Cerebellar nuclear complex (tissue), 1 donor: ENCODE data around the gene C13orf46.

Experiments used
- DNase-seq, 2 experiments: peaks; one replicate each; lab custom pipeline; 2025; lab: John Stamatoyannopoulos, UW

The C13orf46 gene

GRCh38 chr13:113938246-113938645 is 35.6 kb downstream of the C13orf46 start:
- no peak for DNase-seq

DNA sequence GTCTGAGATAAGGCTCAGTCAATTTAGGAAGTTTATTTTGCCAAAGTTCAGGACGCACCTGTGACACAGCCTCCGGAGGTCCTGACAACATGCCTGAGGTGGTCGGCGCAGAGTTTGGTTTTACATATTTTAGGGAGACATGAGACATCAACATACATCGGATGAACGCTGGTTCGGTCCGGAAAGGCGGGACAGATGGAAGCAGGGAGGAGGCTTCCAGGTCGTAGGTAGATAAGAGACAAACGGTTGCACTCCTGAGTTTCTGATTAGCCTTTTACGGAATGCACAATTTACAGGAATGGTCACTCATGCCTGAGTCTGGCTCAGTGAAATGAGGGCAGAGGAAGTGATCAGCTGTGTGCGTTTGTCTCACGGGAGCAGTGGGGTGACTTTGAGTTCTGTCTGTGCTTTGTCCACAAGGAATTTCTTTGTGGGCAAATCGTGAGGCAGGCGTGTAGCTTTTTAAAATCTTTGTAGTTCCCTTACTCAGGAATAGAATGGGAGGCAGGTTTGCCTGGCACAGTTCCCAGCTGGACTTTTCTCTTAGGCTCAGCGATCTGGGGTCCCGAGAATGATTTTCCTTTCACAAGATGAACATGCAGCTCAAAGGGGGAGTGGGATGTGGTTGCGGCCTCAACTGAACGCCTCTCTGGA is 36.2 kb downstream of the C13orf46 start:
- DNase-seq: no peak

DNA sequence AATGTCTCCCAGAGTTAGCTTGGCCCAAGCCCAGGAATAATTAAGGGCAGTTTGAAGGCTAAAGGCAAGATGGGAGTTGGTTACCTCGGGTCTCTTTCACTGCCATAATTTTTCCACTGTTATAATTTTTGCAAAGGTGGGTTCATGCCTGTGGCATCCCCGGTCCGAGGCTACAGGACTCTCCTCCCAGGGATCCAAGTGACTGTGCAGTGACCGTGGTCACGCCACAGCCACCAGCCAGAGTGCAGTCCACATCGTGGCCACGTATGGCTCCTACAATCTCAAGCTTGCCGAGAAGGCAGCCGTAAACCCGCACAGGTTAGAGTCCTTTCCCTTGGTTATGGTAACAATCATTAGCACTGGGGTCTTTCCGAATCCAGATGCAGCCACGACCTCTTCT is 36.8 kb downstream of the C13orf46 start:
- no peak for DNase-seq

GRCh38 chr13:113936166-113936965 is 37.5 kb downstream of the C13orf46 start:
- DNase-seq: no peak

GRCh38 chr13:113935001-113935844 is 38.7 kb downstream of the C13orf46 start:
- DNase-seq: no peak

- DNase-seq: no peak
Measured at GRCh38 chr13:113934576-113934975, 39.3 kb downstream of the C13orf46 start.

DNA sequence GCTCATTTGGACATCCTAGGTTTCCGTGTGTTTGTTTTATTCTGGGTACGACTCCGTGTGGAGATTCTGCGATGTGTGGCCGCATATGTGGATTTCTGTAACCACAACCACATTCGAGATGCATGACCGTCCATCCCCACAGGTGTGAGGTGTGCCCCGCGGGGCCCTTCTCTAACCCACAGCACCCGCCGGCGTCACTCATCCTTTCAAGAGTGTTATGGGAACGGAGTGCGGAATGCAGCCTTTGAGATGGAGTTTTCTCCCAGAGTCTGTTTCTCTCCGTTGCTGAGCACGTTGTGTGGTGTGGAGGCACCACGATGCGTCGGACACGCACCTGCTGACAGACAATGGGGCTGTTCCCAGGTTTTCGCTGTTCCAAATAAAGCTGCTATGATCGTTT is 40.0 kb downstream of the C13orf46 start:
- DNase-seq: no peak

- DNase-seq: no peak
Measured at GRCh38 chr13:113931841-113932459, 41.9 kb downstream of the C13orf46 start.

DNA sequence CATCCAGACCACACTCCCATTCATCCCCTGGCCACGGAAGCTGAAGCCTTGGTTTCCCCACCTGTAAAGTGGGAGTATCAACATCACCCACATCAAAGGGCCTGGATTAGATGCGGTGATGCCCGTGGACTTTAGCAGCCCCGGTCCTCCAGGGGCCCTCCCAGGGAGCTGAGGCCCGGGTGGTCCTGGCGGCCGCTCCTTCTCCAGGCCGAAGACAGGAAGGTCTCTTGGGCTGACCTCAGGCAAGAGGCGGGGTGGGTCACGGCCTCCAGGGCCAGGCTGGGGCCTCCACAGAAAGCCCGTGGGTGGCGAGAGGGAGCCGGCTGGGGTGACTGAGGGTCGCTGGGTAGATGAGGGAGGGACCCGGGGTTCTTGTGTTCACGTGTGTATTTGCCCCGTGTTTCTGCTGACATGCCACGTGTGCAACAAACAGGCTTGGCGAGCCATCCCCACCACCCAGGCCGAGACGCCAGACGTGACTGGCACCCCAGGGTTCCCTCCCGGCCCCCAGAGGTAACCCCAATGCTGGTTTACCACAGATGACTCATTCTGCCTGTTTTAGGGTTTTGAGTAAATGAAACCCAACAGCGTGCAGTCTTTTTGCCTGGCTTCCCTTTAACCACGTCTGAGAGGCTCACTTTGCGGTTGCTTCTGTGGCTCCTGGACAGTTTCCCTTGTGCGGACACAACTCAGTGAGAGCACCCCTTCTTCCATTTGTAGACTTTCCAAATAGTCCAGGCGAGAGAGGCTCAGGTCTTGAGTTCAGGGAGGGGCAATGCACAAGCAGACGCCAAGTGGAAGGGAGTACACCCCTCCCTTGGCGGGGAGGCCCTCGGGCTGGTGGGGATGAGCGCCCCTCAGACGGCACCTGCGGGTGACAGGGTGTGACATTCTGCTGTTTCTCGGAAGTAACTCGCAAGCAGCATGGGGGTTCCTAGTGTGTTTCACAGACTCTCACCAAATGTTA is 42.9 kb downstream of the C13orf46 start:
- DNase-seq: no peak

GRCh38 chr13:113929628-113930615 is 44.0 kb downstream of the C13orf46 start:
- no peak for DNase-seq

DNA sequence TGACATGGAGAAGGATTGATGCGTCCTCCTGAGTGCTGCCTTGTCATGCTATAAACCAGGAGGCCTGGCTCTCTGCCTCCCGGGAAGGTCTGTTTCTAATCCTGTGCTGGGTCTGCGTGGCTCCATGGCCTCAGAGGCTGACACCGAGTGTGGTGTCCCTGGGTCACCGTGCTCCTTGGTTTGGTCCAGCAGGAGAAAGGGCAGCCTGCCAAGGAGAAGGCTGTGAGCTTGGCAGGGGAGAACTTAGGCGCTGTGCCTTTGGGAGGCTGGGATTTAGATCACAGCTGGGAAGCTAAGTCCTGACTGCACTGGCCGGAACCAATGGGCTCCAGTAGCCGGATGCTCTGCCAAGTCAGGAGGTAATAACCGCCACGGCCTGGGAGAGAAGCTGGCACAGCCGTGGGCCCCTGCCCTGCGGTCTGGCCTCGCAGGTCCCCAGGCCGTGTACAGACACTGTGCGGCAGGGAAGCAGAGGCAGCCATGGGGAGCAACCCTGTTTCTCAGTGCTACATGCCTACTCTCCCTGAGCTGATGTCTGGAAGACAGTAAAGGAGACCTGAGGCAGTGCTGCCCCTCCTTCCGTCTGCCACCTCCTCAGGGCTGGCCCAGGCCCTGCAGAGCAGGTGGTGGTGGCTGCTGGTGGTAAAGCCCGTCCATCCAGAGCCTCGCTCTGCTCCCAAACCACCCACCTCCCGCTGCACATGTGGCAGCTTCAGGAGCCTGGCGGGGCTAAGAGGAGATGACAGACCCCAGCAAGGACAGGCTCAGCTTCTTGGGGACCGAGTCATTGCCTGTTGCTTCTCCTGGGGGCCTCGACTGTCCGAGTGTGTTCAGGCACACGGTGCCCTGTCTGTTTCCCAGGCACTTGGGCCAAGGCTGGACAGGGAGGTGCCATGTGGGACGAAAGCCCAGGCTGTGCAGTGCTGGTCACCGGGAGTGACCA is 44.9 kb downstream of the C13orf46 start:
- DNase-seq: peak in 1 of 2 experiments; percentile 41

DNA sequence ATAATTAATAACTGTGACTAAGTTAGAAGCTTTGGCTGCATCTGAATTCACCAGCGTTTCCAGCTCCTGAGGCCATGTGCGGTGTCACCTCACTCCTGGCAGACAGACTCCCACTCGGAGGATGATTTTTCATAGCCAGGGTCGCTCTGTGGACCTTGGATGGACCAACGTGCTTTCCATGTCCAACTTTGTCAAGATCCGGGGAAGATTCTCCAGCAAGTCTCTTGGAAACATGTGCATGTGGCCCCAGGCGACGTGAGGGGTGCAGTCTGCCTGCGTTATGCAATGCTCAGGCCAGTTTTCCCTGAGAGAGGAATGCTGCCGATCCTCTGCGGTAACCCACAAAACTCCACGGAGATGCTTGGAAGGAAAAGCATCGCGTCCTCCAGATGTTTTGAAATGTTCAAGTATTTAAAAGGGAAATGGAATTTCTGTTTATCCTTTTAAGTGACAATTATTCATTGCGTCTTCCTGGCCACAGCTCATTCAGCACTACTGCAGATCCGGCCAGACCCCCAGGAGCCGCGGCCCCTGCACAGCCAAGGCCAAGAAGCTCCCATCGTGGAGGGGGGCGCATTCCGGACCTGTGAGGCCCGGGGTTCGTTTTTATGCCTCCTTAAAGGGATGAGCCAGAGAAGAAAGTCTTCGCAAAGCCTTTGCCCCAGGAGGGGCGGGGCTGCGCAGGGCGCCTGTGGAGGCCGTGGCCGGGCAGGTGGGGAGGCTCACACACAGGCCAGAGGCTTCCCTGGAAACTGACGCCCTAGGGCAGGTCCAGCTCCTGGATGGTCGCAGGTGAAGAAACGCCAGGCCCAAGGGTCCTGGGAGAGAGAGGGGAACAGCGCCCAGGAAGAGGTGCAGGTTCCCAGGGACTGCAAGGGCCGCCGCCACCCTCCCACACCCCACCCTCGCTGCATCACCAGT is 46.0 kb downstream of the C13orf46 start:
- DNase-seq: no peak

DNA sequence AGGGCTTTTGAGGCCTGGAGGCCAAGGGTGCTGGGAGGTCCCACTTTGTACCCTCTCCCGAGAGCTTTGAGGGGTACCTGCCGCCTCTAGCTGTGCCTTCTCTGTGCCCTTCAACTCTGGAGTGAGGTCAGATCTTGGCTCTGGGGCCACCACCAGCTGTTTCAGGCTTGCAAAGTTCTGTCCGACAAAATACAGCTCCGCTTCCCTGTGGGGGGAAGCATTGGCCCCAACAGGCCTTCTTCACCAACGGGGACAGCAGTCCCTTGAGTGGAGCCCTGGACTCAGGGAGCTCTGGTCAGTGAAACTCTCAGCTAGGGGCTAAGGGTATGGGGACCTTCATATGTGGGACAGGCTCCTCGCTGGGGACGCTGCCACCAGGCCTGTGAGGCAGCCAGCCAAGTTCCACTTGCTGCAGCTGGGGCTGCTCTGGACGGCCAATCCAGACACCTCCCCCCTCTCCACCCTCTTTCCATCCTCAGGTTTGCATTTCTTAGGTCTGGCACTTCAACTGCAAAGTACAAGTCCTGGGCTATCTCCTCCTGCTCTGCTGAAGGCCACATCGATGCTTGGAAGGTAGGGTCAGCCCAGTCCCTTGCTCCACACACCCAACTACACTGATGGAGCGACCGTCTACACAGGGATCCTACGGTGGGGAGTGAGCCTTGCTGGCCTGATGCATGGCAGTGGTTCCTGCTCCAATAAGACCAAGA is 46.8 kb downstream of the C13orf46 start:
- DNase-seq: no peak

GRCh38 chr13:113926301-113926761 is 47.5 kb downstream of the C13orf46 start:
- no peak for DNase-seq

DNA sequence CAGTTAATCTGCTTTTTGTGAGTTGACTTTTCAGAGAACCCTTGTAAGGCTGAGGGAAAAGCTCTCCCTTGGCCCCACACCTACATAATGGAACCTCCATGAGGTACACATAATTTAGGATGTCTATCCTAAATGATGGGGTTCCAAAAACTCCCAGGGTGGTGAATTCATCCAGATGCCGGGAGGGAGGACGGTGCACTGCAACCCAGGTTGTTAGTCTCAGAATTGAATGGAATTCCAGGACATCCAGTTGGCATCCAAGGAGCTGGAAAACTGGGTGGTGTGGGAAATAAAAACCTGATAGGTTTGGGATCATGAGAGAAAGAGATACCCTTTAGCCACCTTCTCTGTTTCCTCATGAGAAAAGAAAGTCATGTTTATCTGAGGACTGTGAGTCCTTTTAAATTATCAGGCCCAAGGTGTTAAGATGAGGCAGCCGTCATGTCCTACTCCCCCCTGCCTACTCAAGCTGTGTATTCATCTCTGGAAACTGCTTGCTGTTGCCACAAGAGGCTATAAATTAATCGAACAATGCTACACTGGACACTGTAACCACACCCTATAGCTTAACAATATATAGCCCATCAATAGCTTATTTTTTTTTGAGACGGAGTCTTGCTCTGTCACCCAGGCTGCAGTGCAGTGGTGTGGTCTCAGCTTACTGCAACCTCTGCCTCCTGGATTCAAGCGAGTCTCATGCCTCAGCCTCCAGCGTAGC is 49.5 kb downstream of the C13orf46 start:
- DNase-seq: no peak
